HG03342 (cell line): Measurements from ENCODE around the gene RAPGEF1.

Experiments
- ATAC-seq: cut with Tn5 transposase; IDR thresholded peaks from one replicate; pipeline ENCODE4 v1.9.1; 2021; ENCODE audit warnings: mild to moderate bottlenecking, moderate library complexity; ENCODE audit not compliant: unreplicated experiment

Gene RAPGEF1

GRCh38 chr9:131628459-131629225, 111.2 kb downstream of the RAPGEF1 start:
- ATAC-seq = no peak

GRCh38 chr9:131627648-131628458, 112.0 kb downstream of the RAPGEF1 start:
- ATAC-seq = no peak

- no peak for ATAC-seq
These were observed 112.6 kb downstream of the RAPGEF1 start for GRCh38 chr9:131627326-131627647.

GRCh38 chr9:131625790-131626670, 113.8 kb downstream of the RAPGEF1 start:
- ATAC-seq = no peak

DNA sequence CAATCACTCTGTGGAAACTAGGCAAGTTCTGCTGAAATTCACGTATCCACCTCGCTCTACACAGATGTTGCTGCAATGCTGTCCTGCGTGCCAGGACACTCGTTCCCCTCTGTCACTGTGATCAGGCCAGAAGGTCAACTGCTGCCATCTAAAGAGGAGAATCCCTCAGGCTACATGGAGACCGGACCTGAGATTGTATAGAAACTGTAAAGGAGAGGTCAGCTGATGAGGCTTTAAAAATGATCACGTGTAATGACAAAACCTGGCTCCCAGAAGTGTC, 114.4 kb downstream of the RAPGEF1 start:
- ATAC-seq = no peak

GRCh38 chr9:131624636-131625507, 115.0 kb downstream of the RAPGEF1 start:
- no peak for ATAC-seq

DNA sequence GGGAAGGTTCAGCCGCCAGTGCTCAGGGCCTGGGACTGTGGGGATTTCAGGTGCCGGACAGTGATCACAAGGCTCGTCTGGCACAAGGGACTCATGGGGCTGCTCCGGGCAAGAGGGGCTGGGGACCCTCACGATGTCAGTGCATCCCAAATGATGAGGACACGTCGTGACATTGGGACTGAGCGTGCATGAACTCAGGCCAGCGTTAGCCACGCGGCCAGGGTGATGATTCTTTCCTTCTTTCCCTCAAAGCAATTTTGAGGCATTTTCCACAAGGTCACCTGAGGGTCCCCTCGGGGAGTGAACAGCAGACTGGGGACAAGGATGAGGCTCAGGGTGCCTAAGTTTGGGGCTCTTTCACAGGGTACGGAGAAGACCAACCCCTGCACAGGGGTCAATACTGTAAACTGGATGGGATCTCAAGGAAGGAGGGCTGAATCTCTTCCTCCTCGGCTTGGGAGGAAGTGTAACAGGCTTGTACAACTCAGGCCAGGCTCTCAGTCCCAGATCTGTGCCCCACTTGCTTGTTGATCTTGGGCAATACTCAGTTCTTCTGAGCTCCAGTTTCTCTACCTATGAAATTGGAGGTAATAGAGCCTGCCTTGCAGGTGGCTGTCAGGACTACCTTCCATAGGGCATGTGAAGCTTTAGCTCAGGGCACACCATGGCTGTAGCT, 116.1 kb downstream of the RAPGEF1 start:
- no peak for ATAC-seq

DNA sequence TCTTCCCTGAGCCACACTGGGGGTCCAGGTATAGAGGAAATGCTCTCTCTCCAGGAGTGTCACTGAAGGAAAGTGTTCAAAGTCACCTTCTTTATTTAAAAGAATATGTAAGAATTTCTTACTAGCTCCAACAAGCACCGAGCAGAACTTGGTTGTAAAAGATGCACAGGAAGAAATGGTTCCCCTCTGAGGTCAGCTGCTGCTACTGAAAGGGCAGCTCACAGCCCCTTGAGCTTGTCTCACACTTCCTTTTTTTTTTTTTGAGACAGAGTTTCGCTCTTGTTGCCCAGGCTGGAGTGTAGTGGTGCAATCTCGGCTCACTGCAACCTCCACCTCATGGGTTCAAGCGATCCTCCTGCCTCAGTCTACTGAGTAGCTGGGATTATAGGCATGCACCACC, 117.4 kb downstream of the RAPGEF1 start:
- no peak for ATAC-seq

GRCh38 chr9:131621551-131622358, 118.1 kb downstream of the RAPGEF1 start:
- ATAC-seq = peak; percentile 51

DNA sequence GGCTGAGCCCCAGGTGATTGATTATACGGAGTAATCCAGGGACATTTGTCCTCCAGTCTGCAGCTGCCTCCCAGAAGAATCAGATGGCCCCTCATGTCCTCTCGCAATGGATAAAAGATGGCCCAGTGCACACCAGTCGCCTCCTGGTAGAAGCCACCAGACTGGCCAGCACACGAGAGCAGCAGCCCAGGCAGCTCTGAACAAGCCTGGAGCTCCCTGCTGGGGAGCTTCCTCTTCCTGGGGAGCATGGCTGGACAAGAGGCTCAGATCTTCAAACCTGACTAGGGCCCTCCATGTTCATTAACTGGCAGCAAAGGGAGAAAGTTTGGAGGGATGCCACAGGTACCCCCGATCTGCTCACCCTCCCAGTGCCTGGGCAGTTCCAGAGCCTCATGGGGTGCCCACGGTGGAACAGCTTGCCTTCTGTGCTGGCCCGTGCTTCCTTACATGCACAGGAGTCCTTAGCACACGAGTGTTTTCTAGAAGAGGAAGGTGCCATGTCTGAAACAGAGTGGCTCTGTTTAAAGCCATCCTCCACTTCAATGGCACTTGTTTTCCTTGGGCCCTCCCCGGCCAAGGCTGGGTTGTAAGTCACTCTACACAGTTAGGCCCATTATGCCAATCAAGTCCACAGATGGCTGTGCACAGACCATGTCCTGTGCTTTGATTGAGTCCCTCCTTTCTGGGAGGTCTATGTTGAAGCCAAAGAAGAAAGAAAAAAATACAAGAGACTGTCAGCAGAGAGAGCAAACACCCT, 118.9 kb downstream of the RAPGEF1 start:
- ATAC-seq = no peak

- ATAC-seq = no peak
These were observed 120.2 kb downstream of the RAPGEF1 start for GRCh38 chr9:131619680-131620079.

- ATAC-seq = no peak
These were observed 121.1 kb downstream of the RAPGEF1 start for GRCh38 chr9:131618785-131619184.

- ATAC-seq = no peak
These were observed 121.8 kb downstream of the RAPGEF1 start for GRCh38 chr9:131618071-131618479.

DNA sequence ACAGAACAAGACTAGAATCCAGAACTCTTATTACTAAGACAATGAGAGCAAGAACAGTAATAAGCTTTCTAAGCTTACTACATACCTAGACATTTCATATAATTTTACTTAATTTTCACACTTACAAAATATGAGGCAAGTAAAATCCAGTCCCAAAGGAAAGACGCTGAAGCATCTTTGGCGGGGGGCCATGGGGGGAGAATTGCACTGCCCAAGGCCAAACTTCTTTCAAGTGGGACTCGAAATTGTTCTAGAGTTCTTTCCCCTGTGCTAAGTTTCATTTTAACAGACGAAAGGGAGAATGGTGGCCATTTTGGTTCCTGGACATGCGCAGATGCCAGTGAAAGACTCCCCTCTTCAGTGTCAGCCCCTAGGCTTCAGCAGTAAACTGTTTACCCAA, 122.3 kb downstream of the RAPGEF1 start:
- no peak for ATAC-seq

GRCh38 chr9:131616983-131617604, 122.8 kb downstream of the RAPGEF1 start:
- no peak for ATAC-seq

- no peak for ATAC-seq
These were observed 125.4 kb downstream of the RAPGEF1 start for GRCh38 chr9:131614340-131614915.

DNA sequence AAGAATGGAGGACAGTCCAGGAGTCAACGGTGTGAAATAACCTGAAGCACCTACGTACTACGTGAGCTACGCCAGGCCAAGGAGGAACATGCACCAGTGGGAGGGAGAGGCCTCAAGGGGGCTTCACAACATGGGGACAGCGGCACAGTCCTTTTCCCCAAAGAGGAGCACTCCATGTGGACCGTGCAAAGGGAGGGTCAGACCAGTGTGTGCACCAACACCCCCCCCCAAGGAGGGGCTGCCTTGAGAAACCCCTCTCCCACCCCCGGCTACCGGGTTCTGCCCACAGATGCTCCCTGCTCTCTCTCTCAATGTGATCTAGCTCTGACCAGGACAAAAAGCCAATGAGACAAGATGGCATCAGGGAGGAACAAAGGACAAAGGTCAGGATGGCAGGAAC, 126.0 kb downstream of the RAPGEF1 start:
- ATAC-seq = no peak

DNA sequence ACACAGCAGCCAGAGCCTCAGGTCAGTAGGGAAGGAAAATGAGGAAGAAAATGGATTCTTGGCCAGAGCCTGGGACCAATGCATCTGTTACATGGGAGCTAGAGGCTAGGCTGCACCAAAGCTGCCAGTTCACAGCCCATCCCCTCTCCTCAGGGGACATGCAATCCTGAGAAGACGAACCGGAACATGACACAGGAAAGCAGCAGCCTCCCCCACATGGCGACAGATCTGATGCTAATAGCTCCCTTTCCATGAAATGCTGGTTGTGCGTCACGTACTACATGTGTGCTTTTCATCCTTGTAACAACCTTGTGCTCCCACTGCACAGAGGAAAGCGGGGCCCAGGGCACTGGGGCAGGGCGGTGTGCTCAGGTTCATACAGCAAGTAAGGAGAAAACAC, 127.0 kb downstream of the RAPGEF1 start:
- no peak for ATAC-seq
